Large intestine (tissue), 3 donors: ENCODE data around the gene CDH23. TPM values are rescaled to one million over a fixed set of nuclear protein-coding genes. Genes with fewer than 3 reads are reported as not detected.

Experiments
- DNase-seq, 2 donors: peaks; one replicate each; pipeline versions ENCODE4 v3.0.0 to v3.0.0-alpha.2; 2013
- H3K27ac ChIP-seq: one replicate; pipeline ENCODE4 v1.5.1; 2013; ENCODE audit warnings: low read length
- H3K27me3 ChIP-seq: 2 replicates; pipeline ENCODE4 v1.6.1; 2013; ENCODE audit warnings: low read length; ENCODE audit not compliant: control insufficient read depth, insufficient read depth
- H3K36me3 ChIP-seq: 2 replicates; pipeline ENCODE4 v1.6.1; 2013; ENCODE audit warnings: low read length; ENCODE audit not compliant: control insufficient read depth, insufficient read depth
- H3K4me1 ChIP-seq: one replicate; pipeline ENCODE4 v1.6.1; 2013; ENCODE audit warnings: low read length; ENCODE audit not compliant: control insufficient read depth, insufficient read depth
- H3K4me3 ChIP-seq: one replicate; pipeline ENCODE4 v1.5.1; 2013; ENCODE audit warnings: low read length
- H3K9me3 ChIP-seq: one replicate; pipeline ENCODE4 v1.6.1; 2013; ENCODE audit warnings: mild to moderate bottlenecking, low read depth, low read length, moderate library complexity; ENCODE audit not compliant: control insufficient read depth
- WGBS: methylation state at CpG from one replicate; pipeline ENCODE4 v1.1.5; 2013; ENCODE audit warnings: low lambda C conversion rate; ENCODE audit not compliant: insufficient coverage; 5-methylcytosine and 5-hydroxymethylcytosine counted together
- polyA plus RNA-seq: library from polyadenylated mRNA; unstranded; fragments of 120-200 nt; gene quantifications from one replicate; pipeline ENCODE4 v1.2.1, GENCODE V29; 2013

CDH23 gene
- polyA plus RNA-seq, 1 donor = 1.7 TPM

DNA sequence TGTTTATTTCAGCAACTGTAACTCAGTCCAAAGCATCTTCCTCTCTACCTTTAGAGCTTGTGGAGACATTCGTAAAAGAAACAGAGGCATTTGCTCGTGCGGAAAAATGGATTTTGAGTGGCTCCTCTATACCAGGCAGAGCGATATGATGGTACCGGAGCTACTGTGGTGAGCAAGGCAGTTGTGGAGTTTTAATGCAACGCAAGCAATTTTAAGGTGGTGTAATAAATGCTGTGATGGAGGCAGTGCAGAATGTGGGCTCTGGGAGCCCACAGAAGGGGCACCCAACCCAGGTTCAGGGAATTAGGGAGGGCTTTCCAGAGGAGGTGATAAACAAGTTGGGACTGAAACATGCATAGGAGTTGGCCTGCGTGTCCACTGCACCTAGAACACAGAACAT, 149.5 kb downstream of the CDH23 start:
- Histone ChIP-seq H3K4me1 (no peaks in the 10 kb centered on the region), H3K36me3 (no peaks in the 10 kb centered on the region), H3K27ac (no peak overlapping the region), H3K27me3 (peaks cover 2% of the 10 kb centered on the region), H3K4me3 (no peak overlapping the region), H3K9me3 (no peaks in the 10 kb centered on the region)
- no peak for DNase-seq
- 73% methylated on average over 3 of the region's 7 CpGs for WGBS

DNA sequence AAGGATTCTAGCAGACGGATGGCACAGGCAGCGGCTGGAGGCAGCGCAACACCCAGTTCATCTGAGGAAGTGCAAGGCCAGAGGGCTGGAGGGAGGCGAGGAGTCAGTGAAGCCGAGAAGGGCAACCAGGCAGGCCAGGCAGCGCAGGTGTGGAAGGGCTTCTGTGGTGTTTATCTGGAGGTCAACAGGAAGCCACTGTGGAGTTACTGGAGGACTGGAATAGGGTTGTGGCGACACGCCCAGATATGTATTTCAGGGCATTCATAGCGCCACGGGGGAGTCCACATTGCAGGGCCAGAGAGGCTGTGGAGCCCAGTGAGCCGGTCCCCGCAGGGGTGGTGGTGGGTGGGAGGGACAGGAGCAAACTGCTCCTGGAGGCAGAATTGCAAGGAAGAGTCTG, 150.6 kb downstream of the CDH23 start:
- Histone ChIP-seq H3K36me3 (no peaks in the 10 kb centered on the region), H3K4me3 (no peak overlapping the region), H3K27me3 (peaks cover 2% of the 10 kb centered on the region), H3K27ac (no peak overlapping the region), H3K4me1 (no peaks in the 10 kb centered on the region), H3K9me3 (no peaks in the 10 kb centered on the region)
- no CpG with 5 or more reads among the region's 12 CpGs for WGBS
- no peak for DNase-seq

GRCh38 chr10:71547876-71548846, 151.4 kb downstream of the CDH23 start:
- Histone ChIP-seq H3K4me3 (no peak overlapping the region), H3K27ac (no peak overlapping the region), H3K27me3 (peaks cover 6% of the 10 kb centered on the region), H3K36me3 (no peaks in the 10 kb centered on the region), H3K4me1 (no peaks in the 10 kb centered on the region), H3K9me3 (no peaks in the 10 kb centered on the region)
- DNase-seq = peak; percentile 43 to 53
- WGBS = no CpG with 5 or more reads among the region's 20 CpGs

DNA sequence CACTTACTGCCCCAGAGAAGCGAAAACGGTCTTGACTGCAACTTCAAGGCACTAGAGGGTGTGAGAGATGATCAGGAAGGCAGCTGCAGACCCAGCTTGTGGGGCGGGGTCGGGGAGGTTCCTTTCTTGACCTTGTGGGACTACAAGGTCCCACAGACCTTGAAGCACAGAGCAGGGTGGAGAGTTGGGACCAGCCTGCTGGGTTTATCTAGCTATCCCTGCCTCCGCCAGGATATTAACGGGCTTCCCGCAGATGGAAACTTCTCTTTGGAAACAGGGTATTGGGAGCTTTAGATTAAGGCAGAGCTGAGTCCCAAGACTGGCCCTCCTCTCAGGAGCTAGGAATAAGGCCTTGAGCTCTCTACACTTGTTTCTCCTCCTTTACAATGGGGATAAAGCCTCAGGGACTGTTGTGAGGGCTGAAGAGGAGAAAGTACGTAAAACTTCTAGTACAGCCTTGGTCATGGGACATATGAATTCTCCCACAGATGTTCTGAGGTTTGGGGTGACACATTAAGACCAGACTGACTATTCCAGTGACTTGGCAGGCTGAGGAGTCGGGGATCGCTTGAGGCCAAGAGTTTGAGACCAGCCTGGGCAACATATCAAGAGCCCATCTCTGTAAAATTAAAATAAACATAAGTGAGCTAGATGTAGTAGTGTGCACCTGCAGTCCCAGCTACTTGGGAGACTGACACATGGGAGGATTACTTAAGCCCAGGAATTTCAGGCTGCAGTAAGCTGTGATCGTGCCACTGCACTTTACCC, 153.2 kb downstream of the CDH23 start:
- no peak overlapping the region for H3K27ac ChIP-seq
- H3K27me3 ChIP-seq = peaks cover 6% of the 10 kb centered on the region
- no peaks in the 10 kb centered on the region for H3K4me1 ChIP-seq
- H3K36me3 ChIP-seq = no peaks in the 10 kb centered on the region
- 67% methylated on average over 1 of the region's 11 CpGs for WGBS
- no peak overlapping the region for H3K4me3 ChIP-seq
- no peaks in the 10 kb centered on the region for H3K9me3 ChIP-seq
- no peak for DNase-seq

DNA sequence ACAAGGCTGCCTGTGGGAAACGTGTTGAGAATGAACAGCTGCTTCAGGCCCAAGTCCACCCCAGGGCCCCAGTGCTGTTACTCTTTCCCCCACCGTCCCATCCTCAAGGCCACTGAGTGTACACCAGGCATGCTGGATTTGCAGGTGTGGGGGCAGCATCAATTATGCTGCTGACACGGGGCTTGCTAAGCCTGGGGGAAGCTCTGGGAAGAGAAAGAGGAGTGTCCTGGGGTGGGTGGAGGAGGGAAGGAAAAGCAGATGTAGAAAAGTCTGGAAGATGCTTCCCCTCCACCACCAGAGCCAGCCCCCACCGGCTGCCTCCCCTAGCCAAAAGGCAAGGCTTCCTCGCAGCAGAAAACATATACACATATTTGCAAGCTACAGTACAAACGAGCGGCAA, 153.9 kb downstream of the CDH23 start:
- H3K36me3 ChIP-seq = no peaks in the 10 kb centered on the region
- DNase-seq = peak in 1 of 2 donors; percentile 31
- no peaks in the 10 kb centered on the region for H3K4me1 ChIP-seq
- no peak overlapping the region for H3K4me3 ChIP-seq
- H3K9me3 ChIP-seq = no peaks in the 10 kb centered on the region
- H3K27ac ChIP-seq = no peak overlapping the region
- peaks cover 4% of the 10 kb centered on the region for H3K27me3 ChIP-seq
- 20% methylated on average over 1 of the region's 7 CpGs for WGBS

DNA sequence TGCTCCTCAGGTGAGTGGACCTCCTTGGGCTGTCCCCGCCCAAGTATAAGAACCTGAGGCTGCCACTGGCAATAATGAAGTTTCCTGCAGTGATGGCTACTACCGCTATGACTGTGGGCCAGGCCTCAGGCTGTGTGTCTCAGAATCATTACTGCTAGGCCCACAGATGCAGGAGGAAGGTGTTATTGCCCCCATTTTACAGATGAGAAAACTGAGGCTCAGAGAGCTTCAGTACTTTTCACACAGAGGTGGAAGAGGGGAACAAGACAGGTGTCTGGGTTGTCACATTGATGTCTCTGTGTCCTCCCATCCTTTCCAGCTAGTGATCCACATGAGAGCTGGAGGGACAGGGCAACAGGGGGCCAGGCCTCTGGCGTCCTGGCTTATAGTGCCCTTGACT, 155.2 kb downstream of the CDH23 start:
- DNase-seq = no peak
- H3K36me3 ChIP-seq = no peaks in the 10 kb centered on the region
- WGBS = no CpG with 5 or more reads among the region's 3 CpGs
- H3K27me3 ChIP-seq = peaks cover 4% of the 10 kb centered on the region
- no peaks in the 10 kb centered on the region for H3K4me1 ChIP-seq
- H3K9me3 ChIP-seq = no peaks in the 10 kb centered on the region
- no peak overlapping the region for H3K4me3 ChIP-seq
- no peak overlapping the region for H3K27ac ChIP-seq

- H3K9me3 ChIP-seq = no peaks in the 10 kb centered on the region
- peaks cover 4% of the 10 kb centered on the region for H3K27me3 ChIP-seq
- H3K4me1 ChIP-seq = no peaks in the 10 kb centered on the region
- no peak overlapping the region for H3K4me3 ChIP-seq
- no peak for DNase-seq
- no peaks in the 10 kb centered on the region for H3K36me3 ChIP-seq
- no peak overlapping the region for H3K27ac ChIP-seq
- WGBS = no CpG with 5 or more reads among the region's 5 CpGs
Measured at GRCh38 chr10:71553432-71553831, 156.7 kb downstream of the CDH23 start.

DNA sequence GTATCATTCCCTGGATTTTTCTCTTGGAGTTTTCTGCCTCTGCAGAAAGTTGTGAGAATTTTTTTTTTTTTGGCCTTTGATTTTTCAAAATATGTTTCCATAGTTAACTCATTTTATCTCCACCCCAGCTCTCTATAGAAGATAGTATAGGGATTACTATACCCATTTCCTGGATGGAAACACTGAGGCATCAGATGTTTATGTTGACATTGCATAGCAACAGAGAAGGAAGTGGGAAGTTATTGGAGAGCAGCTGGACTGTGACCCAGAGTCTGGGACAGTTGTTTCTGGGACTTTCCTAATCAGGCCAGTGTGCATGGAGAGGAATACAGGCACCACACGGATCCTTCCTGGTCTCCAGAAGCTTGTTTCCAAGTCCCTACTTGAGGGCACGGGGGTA, 158.0 kb downstream of the CDH23 start:
- no CpG with 5 or more reads among the region's 2 CpGs for WGBS
- H3K27ac ChIP-seq = no peak overlapping the region
- DNase-seq = peak in 1 of 2 donors; percentile 19
- H3K36me3 ChIP-seq = no peaks in the 10 kb centered on the region
- peaks cover 8% of the 10 kb centered on the region for H3K27me3 ChIP-seq
- no peaks in the 10 kb centered on the region for H3K9me3 ChIP-seq
- no peaks in the 10 kb centered on the region for H3K4me1 ChIP-seq
- no peak overlapping the region for H3K4me3 ChIP-seq

DNA sequence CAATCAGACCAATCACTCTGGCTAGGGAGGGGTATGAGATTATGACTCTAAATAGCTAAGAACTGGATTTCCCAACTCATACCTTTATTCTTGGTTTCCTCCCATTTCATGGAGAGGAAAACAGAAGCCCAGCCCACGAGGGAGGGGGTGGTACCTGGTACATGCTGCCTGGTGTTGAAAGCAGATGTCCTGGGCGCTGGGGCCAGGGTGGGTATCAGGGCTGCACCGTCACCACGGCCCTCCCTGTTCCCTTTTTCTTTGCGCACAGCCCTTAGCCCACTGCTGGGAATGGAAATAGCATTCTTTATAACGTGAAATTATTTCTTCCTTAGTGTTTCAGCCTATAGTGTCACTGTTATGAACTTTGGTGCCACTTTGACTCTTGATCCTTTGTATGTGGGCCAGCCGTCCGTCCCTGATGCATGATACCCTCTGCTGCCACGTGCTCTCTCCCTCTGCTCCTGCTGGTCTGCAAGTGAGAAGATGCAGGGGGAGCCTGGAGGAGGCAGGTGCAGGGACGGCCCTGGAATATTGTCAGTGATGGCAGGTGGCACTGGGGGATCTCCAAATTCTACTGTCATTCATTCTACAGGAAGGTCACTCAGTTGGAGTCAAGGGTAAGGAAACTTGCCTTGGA, 158.5 kb downstream of the CDH23 start:
- Histone ChIP-seq H3K4me1 (no peaks in the 10 kb centered on the region), H3K27me3 (peaks cover 10% of the 10 kb centered on the region), H3K36me3 (no peaks in the 10 kb centered on the region), H3K27ac (no peak overlapping the region), H3K9me3 (no peaks in the 10 kb centered on the region), H3K4me3 (no peak overlapping the region)
- no CpG with 5 or more reads among the region's 10 CpGs for WGBS
- DNase-seq = no peak

DNA sequence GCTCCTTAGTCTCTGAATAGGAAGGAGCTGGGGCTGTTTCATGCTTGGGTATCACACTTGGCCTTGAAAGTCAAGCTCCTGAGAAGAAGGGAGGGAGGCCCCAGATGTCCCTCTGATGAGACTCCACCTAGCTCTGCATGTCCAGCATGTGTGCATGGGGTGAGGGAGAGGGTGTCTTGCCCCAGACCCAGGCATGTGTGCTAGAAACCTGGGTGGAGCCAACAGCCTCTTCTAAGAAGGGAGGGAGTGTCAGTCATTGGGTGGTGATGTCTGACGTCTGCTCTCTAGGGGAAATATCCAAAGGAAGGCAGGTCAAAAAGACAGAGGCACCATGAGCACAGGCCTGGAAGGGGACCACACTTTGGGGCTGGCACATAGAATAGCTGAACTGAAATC, 159.0 kb downstream of the CDH23 start:
- no CpG with 5 or more reads among the region's 1 CpG for WGBS
- Histone ChIP-seq H3K36me3 (no peaks in the 10 kb centered on the region), H3K4me1 (no peaks in the 10 kb centered on the region), H3K4me3 (no peak overlapping the region), H3K27ac (no peak overlapping the region), H3K27me3 (peaks cover 10% of the 10 kb centered on the region), H3K9me3 (no peaks in the 10 kb centered on the region)
- DNase-seq = no peak
